ENCODE data around the gene ZNF385A. TPM values are rescaled to one million over a fixed set of nuclear protein-coding genes. Genes with fewer than 3 reads are reported as not detected.

The ZNF385A gene
- total RNA-seq, 1 experiment from 2014 or later = 5.3 TPM

GRCh38 chr12:54416687-54417603, 32.4 kb upstream of the ZNF385A start:
- DNase-seq (ENCODE audit: low spot score) = no peak

GRCh38 chr12:54415221-54415929, 30.8 kb upstream of the ZNF385A start:
- DNase-seq (ENCODE audit: low spot score) = no peak

GRCh38 chr12:54413284-54414190, 29.0 kb upstream of the ZNF385A start:
- DNase-seq (ENCODE audit: low spot score) = peak; percentile 64

GRCh38 chr12:54412786-54413185, 28.3 kb upstream of the ZNF385A start:
- no peak for DNase-seq (ENCODE audit: low spot score)

- DNase-seq (ENCODE audit: low spot score) = no peak
Observed at GRCh38 chr12:54412348-54412747, 27.8 kb upstream of the ZNF385A start.

- peak; percentile 97 for DNase-seq (ENCODE audit: low spot score)
Observed at GRCh38 chr12:54411391-54412241, 27.1 kb upstream of the ZNF385A start.

GRCh38 chr12:54409267-54409666, 24.7 kb upstream of the ZNF385A start:
- no peak for DNase-seq (ENCODE audit: low spot score)

GRCh38 chr12:54407183-54407905, 22.8 kb upstream of the ZNF385A start:
- DNase-seq (ENCODE audit: low spot score) = no peak

- DNase-seq (ENCODE audit: low spot score) = no peak
Observed at GRCh38 chr12:54405573-54405972, 21.0 kb upstream of the ZNF385A start.

- DNase-seq (ENCODE audit: low spot score) = no peak
Observed at GRCh38 chr12:54405106-54405505, 20.6 kb upstream of the ZNF385A start.

- DNase-seq (ENCODE audit: low spot score) = no peak
Observed at GRCh38 chr12:54404061-54405004, 19.8 kb upstream of the ZNF385A start.

GRCh38 chr12:54401119-54401518, 16.6 kb upstream of the ZNF385A start:
- no peak for DNase-seq (ENCODE audit: low spot score)

GRCh38 chr12:54398995-54399793, 14.7 kb upstream of the ZNF385A start:
- DNase-seq (ENCODE audit: low spot score) = peak; percentile 79

- no peak for DNase-seq (ENCODE audit: low spot score)
Observed at GRCh38 chr12:54398218-54398617, 13.7 kb upstream of the ZNF385A start.

GRCh38 chr12:54397157-54397556, 12.6 kb upstream of the ZNF385A start:
- no peak for DNase-seq (ENCODE audit: low spot score)

GRCh38 chr12:54395545-54395944, 11.0 kb upstream of the ZNF385A start:
- DNase-seq (ENCODE audit: low spot score) = no peak

GRCh38 chr12:54394986-54395385, 10.5 kb upstream of the ZNF385A start:
- no peak for DNase-seq (ENCODE audit: low spot score)

GRCh38 chr12:54394281-54394719, 9.8 kb upstream of the ZNF385A start:
- peak; percentile 42 for DNase-seq (ENCODE audit: low spot score)
